C4-2B (cell line): ENCODE data around the gene SLC10A3.

ENCODE experiments used
- H3K27ac ChIP-seq: fragments of 450-650 bp; 2 replicates; pipeline ENCODE4 v1.5.1; 2017
- ZFX ChIP-seq: fragments of 450-650 bp; IDR thresholded peaks from 2 replicates; pipeline ENCODE4 v1.6.1; 2017
- TF ChIP-seq, protein P1 (sequence below): fragments of 450-650 bp; conservative IDR thresholded peaks from 2 replicates; pipeline ENCODE4 v1.5.1; 2017; ENCODE audit warnings: mild to moderate bottlenecking

Gene SLC10A3

DNA sequence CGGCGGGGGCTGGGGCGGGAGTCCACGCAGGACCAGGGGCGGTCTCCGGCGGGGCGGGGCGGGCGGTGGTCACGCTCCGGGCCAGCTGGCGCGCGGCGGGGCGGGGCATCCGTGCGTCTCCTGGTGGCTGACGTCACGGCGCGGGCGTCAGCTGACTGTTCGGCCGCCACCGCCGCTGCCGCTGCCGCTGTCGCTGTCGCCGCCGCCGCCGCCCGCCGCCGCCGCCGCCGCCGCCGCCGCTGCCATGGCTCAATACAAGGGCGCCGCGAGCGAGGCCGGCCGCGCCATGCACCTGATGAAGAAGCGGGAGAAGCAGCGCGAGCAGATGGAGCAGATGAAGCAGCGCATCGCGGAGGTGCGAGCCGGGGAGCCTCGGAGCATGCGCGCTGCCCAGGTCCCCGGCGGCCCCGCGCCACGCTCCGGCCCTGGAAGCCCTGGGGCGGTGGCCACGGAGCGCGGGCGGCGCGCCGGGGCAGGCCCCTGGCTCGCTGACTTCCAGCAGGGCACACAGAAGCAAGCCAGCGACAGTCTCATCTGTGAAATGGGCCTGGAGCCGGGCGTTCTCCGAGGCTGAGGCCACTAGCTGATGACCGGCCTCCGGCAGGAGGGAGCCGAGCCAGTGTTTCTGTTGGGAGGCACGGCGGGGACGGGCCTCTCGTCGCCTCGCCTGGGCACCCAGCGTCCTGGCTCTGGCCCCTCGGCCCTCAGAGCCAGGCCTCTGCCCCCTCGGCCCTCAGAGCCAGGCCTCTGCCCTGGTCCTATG is 46.3 kb downstream of the SLC10A3 start, which contains the start of gene FAM50A:
FAM50A (plus strand) TSS at position 150 of the 763 bp plus-strand sequence; CDS start at position 245, 95 bp downstream.
- H3K27ac ChIP-seq: peak within 1 kb of the TSS; percentile 97
- TF ChIP-seq ZFX: peak; percentile 71; the same call in 1 of the 2 replicates
- TF ChIP-seq, protein P1, sequence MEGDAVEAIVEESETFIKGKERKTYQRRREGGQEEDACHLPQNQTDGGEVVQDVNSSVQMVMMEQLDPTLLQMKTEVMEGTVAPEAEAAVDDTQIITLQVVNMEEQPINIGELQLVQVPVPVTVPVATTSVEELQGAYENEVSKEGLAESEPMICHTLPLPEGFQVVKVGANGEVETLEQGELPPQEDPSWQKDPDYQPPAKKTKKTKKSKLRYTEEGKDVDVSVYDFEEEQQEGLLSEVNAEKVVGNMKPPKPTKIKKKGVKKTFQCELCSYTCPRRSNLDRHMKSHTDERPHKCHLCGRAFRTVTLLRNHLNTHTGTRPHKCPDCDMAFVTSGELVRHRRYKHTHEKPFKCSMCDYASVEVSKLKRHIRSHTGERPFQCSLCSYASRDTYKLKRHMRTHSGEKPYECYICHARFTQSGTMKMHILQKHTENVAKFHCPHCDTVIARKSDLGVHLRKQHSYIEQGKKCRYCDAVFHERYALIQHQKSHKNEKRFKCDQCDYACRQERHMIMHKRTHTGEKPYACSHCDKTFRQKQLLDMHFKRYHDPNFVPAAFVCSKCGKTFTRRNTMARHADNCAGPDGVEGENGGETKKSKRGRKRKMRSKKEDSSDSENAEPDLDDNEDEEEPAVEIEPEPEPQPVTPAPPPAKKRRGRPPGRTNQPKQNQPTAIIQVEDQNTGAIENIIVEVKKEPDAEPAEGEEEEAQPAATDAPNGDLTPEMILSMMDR: no peak

DNA sequence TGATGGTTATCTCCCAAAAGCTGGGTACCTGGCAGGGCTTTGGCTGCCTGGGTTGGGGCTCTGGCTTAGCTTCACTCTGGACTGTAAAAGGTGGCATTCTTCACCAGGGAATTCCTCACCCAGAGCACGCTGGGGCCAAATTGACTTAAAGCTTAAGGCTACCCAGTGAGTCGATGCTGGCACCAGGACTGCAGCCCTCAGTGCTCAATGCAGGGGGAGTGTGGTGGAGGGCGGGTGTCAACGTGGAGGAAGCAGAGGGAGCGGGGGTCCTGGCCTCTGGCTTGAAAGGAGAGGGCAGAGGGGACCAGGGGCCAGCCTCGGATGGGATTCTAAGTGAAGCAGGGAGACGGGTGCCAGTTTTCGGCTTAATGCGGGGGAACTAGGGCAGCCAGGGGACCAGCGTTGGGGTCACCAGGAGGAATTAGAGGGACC is 46.9 kb downstream of the SLC10A3 start:
- peak overlapping the region; percentile 97 for H3K27ac ChIP-seq
- TF ChIP-seq, protein P1: no peak
- TF ChIP-seq ZFX: no peak

DNA sequence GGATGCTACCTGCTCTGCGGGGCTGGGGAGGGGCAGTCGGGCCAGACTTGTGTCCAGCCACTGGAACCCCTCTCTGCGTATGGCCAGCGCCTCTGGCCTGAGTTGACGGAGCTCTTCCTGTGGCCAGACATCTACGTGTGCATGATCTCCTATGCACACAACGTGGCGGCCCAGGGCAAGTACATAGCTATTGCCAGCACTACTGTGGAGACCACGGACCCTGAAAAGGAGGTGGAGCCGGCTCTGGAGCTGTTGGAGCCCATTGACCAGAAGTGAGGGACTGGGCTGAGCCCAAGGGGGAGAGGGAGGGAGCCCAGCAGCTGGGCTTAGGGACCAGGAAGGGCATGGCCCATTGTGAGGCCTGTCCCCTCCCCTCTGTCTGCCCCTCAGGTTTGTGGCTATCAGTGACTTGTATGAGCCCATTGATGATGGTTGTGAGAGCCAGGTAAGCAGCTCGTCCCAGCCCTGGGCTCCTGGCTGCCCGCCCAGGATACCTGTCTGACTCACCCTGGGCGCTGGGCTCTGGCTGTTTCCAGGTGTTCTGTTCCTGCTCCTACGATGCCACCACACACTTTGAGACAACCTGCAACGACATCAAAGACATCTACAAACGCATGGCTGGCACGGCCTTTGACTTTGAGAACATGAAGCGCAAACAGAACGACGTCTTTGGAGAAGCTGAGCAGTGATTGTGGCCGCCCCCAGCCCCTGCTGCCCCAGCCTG is 48.3 kb downstream of the SLC10A3 start:
- H3K27ac ChIP-seq: peak overlapping the region; percentile 97; the same call in 1 of the 2 replicates
- no peak for TF ChIP-seq ZFX
- TF ChIP-seq, protein P1: no peak

DNA sequence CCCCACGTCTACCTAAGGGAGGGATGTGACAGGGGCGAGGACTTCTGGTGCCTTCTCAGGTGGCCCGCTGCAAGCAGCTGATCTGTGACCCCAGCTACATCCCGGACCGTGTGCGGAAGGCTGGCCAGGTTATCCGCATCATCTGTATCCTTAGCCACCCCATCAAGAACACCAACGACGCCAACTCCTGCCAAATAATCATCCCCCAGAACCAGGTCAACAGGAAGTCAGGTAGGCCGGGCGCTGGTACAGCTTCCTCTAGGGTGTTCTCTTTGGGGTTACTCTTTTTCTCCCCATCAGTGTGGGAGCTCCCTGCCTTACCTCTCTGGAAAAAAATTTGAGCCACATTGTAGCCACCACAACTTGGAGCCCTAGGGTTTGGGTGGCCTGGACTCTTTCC is 48.9 kb downstream of the SLC10A3 start:
- H3K27ac ChIP-seq: no peak overlapping the region
- TF ChIP-seq, protein P1: no peak
- TF ChIP-seq ZFX: no peak

DNA sequence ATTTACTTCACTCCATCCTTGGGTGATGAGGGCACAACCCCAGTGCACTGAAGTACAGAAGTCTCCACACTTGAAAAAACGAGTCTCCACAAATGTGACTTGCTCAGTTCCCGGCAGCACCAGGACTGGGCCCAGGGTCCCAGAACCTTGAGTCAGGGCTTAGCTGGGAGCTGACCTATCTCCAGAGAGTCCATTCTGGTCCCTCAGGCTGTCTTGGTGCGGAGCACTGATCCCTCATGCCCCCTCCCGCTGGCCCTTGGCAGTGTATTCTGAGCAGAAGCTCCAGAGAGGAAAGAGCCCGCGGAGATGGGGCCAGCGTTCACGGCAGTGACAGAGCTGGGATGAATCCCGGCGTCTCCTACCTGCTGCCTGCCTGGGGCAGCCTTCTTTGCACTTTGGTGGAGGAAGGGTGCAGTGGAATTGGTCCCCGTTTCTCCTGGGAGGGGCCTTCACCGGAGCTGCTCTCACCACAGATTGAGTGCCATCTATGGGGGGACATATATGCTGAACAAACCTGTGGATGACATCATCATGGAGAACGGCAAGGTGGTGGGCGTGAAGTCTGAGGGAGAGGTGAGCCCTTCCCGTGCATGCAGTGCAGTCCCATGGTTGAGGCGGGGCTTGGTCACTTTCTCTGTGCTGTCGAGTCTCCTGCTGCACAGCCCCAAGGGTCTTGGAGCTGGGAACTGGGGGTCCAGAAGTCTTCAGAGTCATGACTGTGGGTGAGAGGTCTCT is 49.6 kb downstream of the SLC10A3 start:
- no peak for TF ChIP-seq ZFX
- TF ChIP-seq, protein P1: no peak
- no peak overlapping the region for H3K27ac ChIP-seq

DNA sequence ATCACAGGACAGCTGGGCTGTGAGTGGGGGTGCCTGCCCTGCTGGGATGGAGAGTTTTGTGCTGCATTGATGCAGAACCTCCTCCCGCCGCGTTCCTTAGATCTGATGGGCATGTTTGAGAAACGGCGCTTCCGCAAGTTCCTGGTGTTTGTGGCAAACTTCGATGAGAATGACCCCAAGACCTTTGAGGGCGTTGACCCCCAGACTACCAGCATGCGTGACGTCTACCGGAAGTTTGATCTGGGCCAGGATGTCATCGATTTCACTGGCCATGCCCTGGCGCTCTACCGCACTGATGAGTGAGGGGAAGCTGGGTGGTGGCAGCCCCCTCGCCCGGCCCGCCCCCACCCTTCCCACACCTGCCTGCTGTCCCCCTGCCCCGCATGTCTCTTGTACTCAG is 50.6 kb downstream of the SLC10A3 start:
- TF ChIP-seq ZFX: no peak
- TF ChIP-seq, protein P1: no peak
- no peak overlapping the region for H3K27ac ChIP-seq
